Occipital lobe (tissue), 2 donors: ENCODE results near the gene DENND6B. TPM values are rescaled to one million over a fixed set of nuclear protein-coding genes. Genes with fewer than 3 reads are reported as not detected.
A peak's percentile ranks its signal among the peaks of the same experiment; 100 is the strongest.
"Not testable (repeated sequence)": the region's sequence is repeated elsewhere in the genome, so short reads cannot be mapped to it uniquely, and the experiment has no call there.

Source experiments
- DNase-seq: peaks from one replicate; lab custom pipeline; 2025; lab: John Stamatoyannopoulos, UW
- total RNA-seq: library from RNA; depleted of rRNA; stranded (reverse); fragments of >200 nt; gene quantifications from one replicate; pipeline ENCODE4 v1.2.3, GENCODE V29; 2014

DENND6B gene
- 16.5 TPM for total RNA-seq

- peak; percentile 76 for DNase-seq
Observed at GRCh38 chr22:50326956-50327710, at the start of gene DENND6B. Gene DENND6B, minus strand, starts transcription at chr22:50327012. Its CDS starts 24 bp downstream, at chr22:50326988.

- DNase-seq, result no peak
Observed at GRCh38 chr22:50376085-50376651, 49.4 kb upstream of the DENND6B start.

DNA sequence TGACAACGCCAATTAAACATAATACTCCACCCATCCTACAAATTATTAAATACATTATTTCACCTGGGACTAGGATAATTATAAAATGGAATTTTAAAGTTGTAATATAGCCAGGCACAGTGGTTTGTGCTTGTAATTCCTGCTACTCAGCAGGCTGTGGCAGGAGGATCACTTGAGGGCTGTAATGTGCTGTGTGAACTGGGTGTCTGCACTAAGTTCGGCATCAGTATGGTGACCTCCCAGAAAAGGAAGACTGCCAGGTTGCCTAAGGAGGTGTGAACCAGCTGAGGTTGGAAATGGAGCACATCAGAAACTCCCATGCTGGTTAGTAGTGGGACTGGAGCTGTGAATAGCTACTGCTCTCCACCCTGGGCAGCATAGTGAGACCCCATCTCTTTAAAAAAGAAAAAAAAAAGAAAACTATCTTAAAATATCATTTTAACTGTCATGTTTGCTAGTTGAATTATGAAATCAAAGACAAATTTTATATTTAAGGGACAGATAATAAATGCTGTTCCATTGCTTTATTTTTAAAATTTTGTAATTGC is 44.4 kb upstream of the DENND6B start:
- DNase-seq, result no peak

- no peak for DNase-seq
Observed at GRCh38 chr22:50367778-50368500, 41.1 kb upstream of the DENND6B start.

DNA sequence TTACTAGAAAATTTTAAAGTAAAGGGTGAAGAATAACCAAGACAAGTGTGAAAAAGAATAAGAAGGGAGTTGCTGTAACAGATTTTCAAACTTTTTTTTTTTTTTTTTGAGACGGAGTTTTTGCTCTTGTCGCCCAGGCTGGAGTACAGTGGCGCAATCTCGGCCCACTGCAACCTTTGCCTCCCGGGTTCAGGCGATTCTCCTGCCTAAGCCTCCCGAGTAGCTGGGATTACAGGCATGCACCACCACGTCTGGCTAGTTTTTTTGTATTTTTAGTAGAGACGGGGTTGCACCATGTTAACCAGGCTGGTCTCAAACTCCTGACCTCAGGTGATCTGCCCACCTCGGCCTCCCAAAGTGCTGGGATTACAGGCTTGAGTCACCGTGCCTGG is 37.0 kb upstream of the DENND6B start:
- not testable (repeated sequence) for DNase-seq

DNA sequence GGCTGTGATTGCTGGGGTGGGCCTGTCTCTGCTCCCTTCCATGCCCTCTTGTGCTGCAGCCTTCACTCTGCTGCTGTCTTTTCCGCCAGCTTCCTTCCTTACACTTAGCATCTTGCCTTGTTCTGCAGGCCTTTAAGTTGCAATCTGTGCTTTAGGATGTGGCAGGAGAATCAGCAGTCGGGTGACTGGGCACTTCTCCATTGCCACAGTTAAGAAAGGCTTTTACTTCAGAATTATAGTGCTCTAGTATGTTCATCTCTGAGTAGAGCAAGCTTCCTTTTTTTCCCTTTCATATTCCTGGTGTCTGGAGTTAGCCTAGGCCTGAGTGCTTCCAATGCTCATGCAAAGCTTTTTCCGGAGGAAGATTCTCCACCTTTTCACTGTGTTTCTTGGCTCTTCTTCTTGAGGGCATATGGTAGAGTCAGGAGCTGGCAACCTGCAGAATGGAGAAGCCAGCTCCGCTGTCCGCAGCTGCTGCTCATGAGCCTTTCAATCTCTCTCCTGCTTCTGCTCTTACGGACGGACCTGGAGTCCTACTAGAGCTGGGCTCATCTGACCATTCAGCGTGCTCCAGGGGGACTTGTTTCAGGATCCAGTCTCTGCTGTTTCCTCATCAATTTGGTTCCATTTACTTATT is 36.5 kb upstream of the DENND6B start:
- peak; percentile 14 for DNase-seq

DNA sequence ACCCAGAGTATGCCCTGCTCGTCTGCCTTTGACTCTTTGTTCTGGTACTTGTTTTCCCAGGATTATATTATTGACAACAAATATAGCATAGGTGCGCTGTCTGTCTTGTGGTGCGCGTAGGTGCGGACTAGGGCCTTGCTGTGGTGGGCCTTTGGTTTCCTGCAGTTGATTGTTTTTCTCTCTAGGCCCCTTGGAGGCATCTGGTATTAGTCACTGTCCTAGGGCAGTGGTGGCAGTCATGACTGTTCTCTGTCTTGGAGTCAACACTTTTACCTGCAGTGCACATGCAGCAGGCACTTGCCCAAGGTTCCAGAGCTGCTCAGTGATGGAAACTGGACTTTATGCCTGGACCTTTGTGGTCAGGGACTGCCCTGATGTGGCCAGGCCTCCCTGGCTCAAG is 34.9 kb upstream of the DENND6B start:
- no peak for DNase-seq

- DNase-seq, result no peak
Observed at GRCh38 chr22:50361222-50361621, 34.4 kb upstream of the DENND6B start.

GRCh38 chr22:50360578-50360977 is 33.8 kb upstream of the DENND6B start:
- DNase-seq, result no peak

DNA sequence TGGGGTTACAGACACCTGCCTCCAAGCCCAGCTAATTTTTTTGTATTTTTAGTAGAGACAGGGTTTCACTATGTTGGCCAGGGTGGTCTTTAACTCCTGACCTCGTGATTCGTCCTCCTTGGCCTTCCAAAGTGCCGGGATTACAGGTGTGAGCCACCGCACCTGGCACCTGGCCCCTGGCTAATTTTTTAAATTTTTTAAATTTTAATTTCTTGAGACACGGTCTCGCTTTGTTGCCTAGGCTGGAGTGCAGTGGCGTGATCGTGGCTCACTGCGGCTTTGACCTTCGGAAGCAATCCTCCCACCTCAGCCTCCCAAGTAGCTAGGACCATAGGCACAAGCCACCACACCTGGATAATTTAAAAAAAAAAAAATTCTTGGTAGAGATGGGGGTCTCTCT is 30.9 kb upstream of the DENND6B start:
- no peak for DNase-seq

DNA sequence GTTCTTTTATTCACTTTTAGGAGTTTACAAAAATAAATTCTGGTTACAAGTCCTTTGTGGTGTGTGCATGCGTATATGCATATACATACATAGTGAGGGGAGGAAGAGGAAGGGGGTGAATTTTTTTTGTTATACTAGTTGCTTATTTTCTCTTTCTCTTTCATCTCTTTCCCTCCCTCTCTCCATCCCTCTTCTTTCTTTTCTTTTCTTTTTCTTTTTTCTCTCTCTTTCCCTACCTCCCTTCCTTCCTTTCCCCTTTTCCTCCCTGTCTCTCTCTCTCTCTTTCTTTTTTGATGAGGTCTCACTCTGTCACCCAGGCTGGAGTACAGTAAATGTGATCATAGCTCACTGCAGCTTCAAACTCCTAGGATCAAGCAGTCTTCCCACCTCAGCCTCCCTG is 30.4 kb upstream of the DENND6B start:
- DNase-seq, result no peak

DNA sequence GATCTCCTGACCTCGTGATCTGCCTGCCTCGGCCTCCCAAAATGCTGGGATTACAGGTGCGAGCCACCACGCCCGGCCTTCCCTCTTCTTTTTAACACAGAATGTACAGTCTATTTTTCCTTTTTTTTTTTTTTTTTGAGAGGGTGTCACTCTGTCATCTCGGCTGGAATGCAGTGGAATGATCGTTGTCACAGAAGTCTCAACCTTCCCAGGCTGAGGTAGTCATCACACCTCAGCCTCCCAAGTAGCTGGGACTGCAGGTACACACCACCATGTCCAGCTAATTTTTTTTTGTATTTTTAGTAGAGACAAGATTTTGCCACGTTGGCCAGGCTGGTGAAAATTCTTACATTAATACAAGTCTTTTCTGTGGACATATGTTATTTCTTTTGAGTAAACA is 29.4 kb upstream of the DENND6B start:
- DNase-seq, result no peak

DNA sequence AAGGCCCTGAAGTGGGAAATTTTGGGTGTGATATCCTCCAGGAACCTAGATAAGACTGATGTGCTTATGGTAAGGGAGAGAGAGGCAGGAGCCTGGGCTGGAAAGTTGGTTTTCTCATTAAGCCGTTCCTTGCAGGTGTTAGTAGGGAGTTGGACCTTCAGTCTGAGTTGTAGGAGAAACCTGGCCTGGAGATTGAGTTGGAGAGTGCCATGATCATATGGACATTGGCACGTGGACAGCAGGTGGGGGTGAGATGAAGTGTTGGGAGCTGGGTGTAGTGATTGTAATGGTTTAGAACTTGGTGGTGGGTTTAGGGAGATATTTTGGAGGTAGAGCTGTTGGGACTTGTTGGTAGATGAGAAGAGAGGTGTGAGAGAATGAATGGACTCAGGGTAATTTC is 21.2 kb upstream of the DENND6B start:
- DNase-seq, result no peak

GRCh38 chr22:50347157-50347556 is 20.3 kb upstream of the DENND6B start:
- DNase-seq, result no peak

GRCh38 chr22:50346470-50346869 is 19.7 kb upstream of the DENND6B start:
- no peak for DNase-seq

DNA sequence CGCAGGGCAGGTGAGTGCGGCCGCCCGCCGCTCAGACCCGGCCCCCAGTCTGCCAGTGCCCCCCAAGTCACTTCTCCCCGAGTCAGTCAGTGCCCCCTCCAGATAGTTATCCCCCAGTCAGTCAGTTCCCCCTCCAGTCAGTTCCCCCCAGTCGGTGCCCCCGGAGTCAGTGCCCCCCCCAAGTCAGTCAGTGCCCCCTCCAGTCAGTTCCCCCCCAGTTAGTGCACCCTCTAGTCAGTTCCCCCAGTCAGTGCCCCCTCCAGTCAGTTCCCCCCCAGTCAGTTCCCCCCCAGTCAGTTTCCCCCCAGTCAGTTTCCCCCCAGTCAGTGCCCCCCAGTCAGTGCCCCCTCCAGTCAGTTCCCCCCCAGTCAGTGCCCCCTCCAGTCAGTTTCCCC is 16.7 kb upstream of the DENND6B start:
- DNase-seq, result no peak

- DNase-seq, result peak; percentile 75
Observed at GRCh38 chr22:50342651-50343540, 16.1 kb upstream of the DENND6B start, which contains the start of gene PPP6R2. Gene PPP6R2, plus strand, starts transcription at chr22:50343327. Its CDS starts 50,582 bp downstream, at chr22:50393909.

DNA sequence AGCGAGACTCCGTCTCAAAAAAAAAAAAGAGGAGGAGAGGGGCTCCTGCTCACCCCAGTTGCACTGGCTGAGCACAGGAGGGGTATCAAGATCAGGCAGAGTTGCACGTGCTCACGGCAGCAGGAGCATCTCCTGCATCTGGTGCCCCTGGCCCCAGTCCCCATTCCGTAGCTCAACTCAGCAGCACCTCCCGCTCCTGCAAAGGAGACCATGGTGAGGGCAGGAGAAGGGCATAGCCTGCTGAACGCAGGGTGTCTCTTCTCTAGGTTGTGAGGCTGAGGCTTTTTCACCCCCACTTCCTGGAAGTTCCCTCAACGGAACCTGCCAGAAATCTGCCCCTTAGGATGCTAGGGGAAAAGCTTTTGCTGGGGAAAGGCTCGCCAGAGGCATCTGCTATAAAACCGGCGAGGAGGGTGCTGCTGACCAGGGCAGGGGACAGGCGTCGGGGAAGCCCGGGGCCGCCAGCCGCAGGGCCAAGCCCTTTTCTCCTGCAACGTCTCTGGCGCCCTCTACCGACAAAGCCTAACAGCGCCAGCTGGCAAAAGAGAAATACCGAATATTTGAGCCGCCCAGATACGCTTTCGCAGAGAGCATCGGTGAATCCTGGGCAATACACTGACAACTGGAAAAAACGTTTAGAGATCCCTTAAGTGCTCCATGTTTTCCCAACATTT is 15.3 kb upstream of the DENND6B start:
- DNase-seq, result peak; percentile 71

DNA sequence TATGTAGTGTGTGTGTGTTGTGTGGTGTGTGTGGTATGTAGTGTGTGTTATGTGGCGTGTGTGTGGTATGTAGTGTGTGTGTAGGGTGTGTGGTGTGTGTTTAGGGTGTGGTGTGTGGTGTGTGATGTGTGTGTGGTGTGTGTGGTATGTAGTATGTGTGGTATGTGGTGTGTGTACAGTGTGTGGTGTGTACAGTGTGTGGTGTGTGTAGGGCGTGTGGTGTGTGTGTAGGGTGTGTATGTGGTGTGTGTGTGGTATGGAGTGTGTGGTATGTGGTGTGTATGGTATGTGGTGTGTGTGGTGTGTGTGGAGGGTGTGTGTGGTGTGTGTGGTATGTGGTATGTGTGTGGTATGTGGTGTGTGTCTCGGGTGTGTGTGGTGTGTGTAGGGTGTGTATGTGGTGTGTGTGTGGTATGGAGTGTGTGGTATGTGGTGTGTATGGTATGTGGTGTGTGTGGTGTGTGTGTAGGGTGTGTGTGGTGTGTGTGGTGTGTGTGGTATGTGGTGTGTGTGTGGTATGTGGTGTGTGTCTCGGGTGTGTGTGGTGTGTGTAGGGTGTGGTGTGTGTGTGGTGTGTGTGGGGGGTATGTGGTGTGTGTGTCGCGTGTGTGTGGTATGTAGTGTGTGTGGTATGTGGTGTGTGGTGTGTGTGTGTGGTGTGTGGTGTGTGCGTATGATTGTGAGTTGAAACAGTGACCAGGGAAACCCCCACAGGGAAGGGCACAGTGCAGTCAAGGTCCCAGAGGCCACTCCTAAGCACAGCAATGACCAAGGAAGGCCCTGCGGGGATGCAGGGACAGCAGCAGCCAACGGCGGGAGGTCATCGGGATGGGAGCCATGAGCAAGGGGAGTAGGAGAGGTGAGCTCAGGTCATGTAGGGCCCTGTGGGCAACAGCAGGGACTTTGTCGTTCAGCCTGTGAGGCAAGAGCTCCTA is 13.4 kb upstream of the DENND6B start:
- DNase-seq, result no peak
